ENCODE results near the gene ADAMTSL3. TPM values are rescaled to one million over a fixed set of nuclear protein-coding genes. Genes with fewer than 3 reads are reported as not detected.

The ADAMTSL3 gene
- total RNA-seq, 1 experiment from 2014 or later, result 0.48 TPM

DNA sequence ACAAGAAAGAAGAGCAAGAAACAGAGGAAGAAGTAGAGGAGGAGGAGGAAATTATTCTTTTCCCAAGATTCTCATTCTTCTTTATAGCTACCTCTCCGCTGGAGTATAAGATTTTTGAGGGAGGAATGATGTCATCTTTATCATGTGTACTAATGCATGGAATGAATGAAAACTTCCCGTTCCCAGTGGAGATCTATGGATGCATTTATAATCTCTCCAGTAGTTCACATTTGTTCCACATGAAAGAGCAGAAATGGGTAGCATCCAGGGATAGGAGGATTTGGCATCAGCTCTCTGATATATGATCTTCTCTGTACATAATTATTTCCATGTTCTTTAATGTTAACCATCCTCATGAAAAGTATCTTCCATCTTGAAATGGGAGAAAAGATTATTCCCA, 244.4 kb downstream of the ADAMTSL3 start:
- no peaks in the 10 kb centered on the region for H3K36me3 ChIP-seq (replicated peaks; ENCODE audit: control insufficient read depth, insufficient read depth, low read length)
- DNase-seq, result no peak

GRCh38 chr15:83899670-83900069, 245.7 kb downstream of the ADAMTSL3 start:
- H3K27me3 ChIP-seq (ENCODE audit: control insufficient read depth, insufficient read depth, low read length), result no peaks in the 10 kb centered on the region
- H3K4me3 ChIP-seq (ENCODE audit: insufficient read depth, low read depth, low read length), result no peak overlapping the region
- no peaks in the 10 kb centered on the region for H3K36me3 ChIP-seq (replicated peaks; ENCODE audit: control insufficient read depth, insufficient read depth, low read length)
- DNase-seq, result no peak

More for the DNA sequence above, 244.4 kb downstream of the ADAMTSL3 start:
- no peaks in the 10 kb centered on the region for H3K27me3 ChIP-seq (ENCODE audit: control insufficient read depth, insufficient read depth, low read length)
- H3K4me3 ChIP-seq (ENCODE audit: insufficient read depth, low read depth, low read length), result no peak overlapping the region

DNA sequence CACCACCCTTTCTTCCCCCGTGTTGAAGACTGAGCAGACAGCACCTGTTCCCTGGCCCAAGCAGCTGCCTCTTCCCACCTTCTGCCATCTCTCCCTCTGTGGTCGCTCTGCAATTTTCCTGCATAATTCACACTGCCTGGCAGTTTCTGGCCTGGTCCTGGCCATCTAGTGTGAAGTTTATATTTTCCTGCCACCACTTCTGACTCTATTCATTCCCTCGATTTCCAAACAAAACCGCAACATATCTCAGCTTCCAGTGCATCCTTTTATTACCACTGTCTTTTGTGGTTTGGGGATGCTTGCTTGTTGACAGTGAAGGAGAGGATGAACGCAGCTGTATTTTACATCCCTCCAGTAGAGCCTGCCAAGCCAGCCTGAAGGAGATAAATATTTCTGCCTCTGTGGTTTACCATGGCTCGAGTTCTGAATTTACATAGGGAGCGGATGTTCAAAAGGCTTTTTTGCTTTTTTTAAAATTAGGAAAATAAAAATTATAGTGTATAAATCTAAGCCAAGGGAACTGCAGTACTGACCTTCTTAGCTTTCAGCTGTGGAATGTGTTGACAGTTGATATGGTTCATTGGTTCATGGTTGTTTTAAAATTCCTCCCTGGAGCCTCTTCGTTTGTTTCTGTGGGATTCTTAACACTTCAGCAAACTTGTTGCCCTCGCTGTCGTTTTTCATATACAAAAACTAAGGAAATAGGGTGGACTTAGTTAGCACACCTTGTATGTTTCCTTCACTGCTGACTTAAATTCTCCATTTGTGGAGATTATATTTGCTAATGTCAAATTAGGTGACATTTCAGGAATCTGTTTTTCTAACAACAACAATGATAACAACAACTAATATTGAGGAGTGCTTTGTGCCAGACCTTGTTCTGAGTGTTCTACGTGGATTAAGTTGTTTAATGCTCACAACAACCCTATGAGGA, 250.5 kb downstream of the ADAMTSL3 start:
- no peak for DNase-seq
- no peaks in the 10 kb centered on the region for H3K27me3 ChIP-seq (ENCODE audit: control insufficient read depth, insufficient read depth, low read length)
- H3K4me3 ChIP-seq (ENCODE audit: insufficient read depth, low read depth, low read length), result no peak overlapping the region
- H3K36me3 ChIP-seq (replicated peaks; ENCODE audit: control insufficient read depth, insufficient read depth, low read length), result no peaks in the 10 kb centered on the region

DNA sequence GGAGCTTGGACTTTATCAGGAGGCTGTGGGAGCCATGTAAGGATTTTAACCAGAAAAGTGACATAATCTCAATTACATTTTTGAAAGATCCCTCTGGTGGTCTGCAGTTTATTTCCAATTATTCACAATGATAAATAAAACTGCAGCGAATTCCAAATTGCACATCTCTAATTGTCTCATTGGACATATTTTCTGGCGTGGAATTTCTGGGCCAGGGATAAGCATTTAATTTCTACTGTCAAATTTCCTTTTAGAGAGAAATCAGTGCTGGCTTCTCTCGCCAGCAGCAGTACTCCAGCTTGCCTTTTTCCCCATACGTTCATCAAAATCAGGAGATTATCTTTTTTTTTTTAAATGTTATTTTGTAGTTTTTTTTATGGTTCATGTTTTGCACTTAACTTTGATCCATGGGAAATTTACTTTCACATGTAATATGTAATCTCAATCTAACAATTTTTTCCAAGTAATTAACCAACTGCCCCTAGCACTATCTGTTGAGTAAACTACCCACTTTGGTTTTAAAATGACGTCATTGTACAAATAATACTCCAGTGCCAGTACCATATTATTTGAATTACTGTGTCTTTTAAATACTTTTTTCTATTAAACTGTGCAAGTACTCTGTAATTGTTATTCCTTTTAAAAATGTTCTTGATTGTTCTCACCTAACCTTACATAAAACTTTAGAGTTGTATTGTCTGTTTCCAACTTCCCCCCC, 251.8 kb downstream of the ADAMTSL3 start:
- DNase-seq, result no peak
- Histone ChIP-seq H3K36me3 (replicated peaks; ENCODE audit: control insufficient read depth, insufficient read depth, low read length) (no peaks in the 10 kb centered on the region), H3K4me3 (ENCODE audit: insufficient read depth, low read depth, low read length) (no peak overlapping the region), H3K27me3 (ENCODE audit: control insufficient read depth, insufficient read depth, low read length) (no peaks in the 10 kb centered on the region)

DNA sequence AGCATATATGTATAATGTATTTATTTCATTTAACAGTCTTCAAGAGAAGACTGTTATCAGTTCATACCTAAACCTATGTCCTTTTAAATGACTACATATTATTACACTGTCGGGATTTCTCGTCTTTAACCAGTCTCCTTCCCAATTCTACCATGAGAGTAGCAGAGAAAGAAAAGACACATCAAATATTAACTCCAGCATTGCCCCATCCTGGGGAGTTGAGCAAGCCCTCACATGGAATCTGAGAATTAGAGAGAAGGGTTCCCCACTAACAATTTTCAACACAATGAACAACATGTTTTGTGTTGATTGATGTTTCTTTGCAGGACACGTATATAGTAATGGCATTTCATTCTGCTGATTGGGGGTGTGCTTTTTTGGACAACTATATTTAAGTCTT, 257.4 kb downstream of the ADAMTSL3 start:
- Histone ChIP-seq H3K4me3 (ENCODE audit: insufficient read depth, low read depth, low read length) (no peak overlapping the region), H3K36me3 (replicated peaks; ENCODE audit: control insufficient read depth, insufficient read depth, low read length) (no peaks in the 10 kb centered on the region), H3K27me3 (ENCODE audit: control insufficient read depth, insufficient read depth, low read length) (no peaks in the 10 kb centered on the region)
- DNase-seq, result no peak

GRCh38 chr15:83912343-83912742, 258.4 kb downstream of the ADAMTSL3 start:
- H3K4me3 ChIP-seq (ENCODE audit: insufficient read depth, low read depth, low read length), result no peak overlapping the region
- no peaks in the 10 kb centered on the region for H3K27me3 ChIP-seq (ENCODE audit: control insufficient read depth, insufficient read depth, low read length)
- DNase-seq, result no peak

GRCh38 chr15:83913034-83913632, 259.2 kb downstream of the ADAMTSL3 start:
- no peak for DNase-seq
- H3K4me3 ChIP-seq (ENCODE audit: insufficient read depth, low read depth, low read length), result no peak overlapping the region
- H3K36me3 ChIP-seq (replicated peaks; ENCODE audit: control insufficient read depth, insufficient read depth, low read length), result no peaks in the 10 kb centered on the region
- no peaks in the 10 kb centered on the region for H3K27me3 ChIP-seq (ENCODE audit: control insufficient read depth, insufficient read depth, low read length)

More at GRCh38 chr15:83912343-83912742, 258.4 kb downstream of the ADAMTSL3 start:
- H3K36me3 ChIP-seq (replicated peaks; ENCODE audit: control insufficient read depth, insufficient read depth, low read length), result no peaks in the 10 kb centered on the region

- no peaks in the 10 kb centered on the region for H3K27me3 ChIP-seq (ENCODE audit: control insufficient read depth, insufficient read depth, low read length)
- no peak for DNase-seq
- H3K4me3 ChIP-seq (ENCODE audit: insufficient read depth, low read depth, low read length), result no peak overlapping the region
- no peaks in the 10 kb centered on the region for H3K36me3 ChIP-seq (replicated peaks; ENCODE audit: control insufficient read depth, insufficient read depth, low read length)
Measured at GRCh38 chr15:83914906-83915305, 261.0 kb downstream of the ADAMTSL3 start.

DNA sequence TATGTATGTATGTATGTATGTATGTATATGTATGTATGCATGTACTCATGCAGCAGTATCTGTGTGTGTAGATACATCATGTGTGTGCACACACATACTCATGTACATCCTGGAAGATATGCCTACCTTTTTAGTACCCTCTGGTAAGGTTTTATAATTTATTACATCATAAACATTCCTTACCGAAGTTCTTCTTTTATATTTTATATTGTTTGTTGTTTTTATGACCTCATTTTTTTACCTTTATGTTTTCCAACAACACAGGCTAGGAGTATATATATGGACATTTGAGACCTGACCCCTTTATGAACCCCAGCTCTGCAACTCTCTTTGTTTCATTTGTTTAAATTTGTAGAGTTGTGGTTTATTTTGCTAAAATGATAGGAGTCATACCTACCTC, 263.5 kb downstream of the ADAMTSL3 start:
- no peak for DNase-seq
- H3K27me3 ChIP-seq (ENCODE audit: control insufficient read depth, insufficient read depth, low read length), result no peaks in the 10 kb centered on the region
- no peaks in the 10 kb centered on the region for H3K36me3 ChIP-seq (replicated peaks; ENCODE audit: control insufficient read depth, insufficient read depth, low read length)

GRCh38 chr15:83918011-83918410, 264.1 kb downstream of the ADAMTSL3 start:
- Histone ChIP-seq H3K4me3 (ENCODE audit: insufficient read depth, low read depth, low read length) (no peak overlapping the region), H3K36me3 (replicated peaks; ENCODE audit: control insufficient read depth, insufficient read depth, low read length) (no peaks in the 10 kb centered on the region), H3K27me3 (ENCODE audit: control insufficient read depth, insufficient read depth, low read length) (no peaks in the 10 kb centered on the region)
- no peak for DNase-seq

More for the DNA sequence above, 263.5 kb downstream of the ADAMTSL3 start:
- H3K4me3 ChIP-seq (ENCODE audit: insufficient read depth, low read depth, low read length), result no peak overlapping the region

DNA sequence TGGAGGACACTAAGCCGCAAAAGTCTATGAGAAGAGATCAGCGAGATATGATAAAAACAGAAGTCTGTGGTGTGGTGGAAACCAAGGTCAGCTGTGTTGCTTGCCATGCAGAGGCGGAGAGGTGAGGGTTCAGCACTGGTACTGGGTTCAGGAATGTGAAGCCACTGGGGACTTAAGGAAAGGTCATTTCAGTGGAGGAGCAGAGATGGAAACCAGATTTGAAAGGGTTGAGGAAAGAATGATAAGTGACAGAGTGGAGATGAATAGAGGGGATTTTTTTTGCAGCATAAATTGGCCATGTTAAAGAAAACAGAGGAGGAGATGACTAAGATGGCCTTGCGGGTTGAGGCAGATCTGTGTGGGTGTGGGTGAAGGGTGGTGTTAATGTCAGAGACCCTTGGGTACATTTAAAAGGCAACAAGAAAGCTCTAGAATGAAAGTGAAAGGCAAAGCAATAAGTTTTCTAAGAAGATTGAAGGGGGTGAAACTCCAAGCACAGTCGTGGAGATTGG, 265.5 kb downstream of the ADAMTSL3 start:
- H3K36me3 ChIP-seq (replicated peaks; ENCODE audit: control insufficient read depth, insufficient read depth, low read length), result no peaks in the 10 kb centered on the region
- H3K27me3 ChIP-seq (ENCODE audit: control insufficient read depth, insufficient read depth, low read length), result no peaks in the 10 kb centered on the region
- no peak for DNase-seq
- no peak overlapping the region for H3K4me3 ChIP-seq (ENCODE audit: insufficient read depth, low read depth, low read length)

GRCh38 chr15:83919978-83920510, 266.1 kb downstream of the ADAMTSL3 start:
- no peaks in the 10 kb centered on the region for H3K36me3 ChIP-seq (replicated peaks; ENCODE audit: control insufficient read depth, insufficient read depth, low read length)
- no peaks in the 10 kb centered on the region for H3K27me3 ChIP-seq (ENCODE audit: control insufficient read depth, insufficient read depth, low read length)
- DNase-seq, result no peak
- H3K4me3 ChIP-seq (ENCODE audit: insufficient read depth, low read depth, low read length), result no peak overlapping the region

GRCh38 chr15:83922649-83923294, 268.8 kb downstream of the ADAMTSL3 start:
- Histone ChIP-seq H3K36me3 (replicated peaks; ENCODE audit: control insufficient read depth, insufficient read depth, low read length) (no peaks in the 10 kb centered on the region), H3K4me3 (ENCODE audit: insufficient read depth, low read depth, low read length) (no peak overlapping the region), H3K27me3 (ENCODE audit: control insufficient read depth, insufficient read depth, low read length) (no peaks in the 10 kb centered on the region)
- no peak for DNase-seq

GRCh38 chr15:83926116-83926515, 272.2 kb downstream of the ADAMTSL3 start:
- no peaks in the 10 kb centered on the region for H3K27me3 ChIP-seq (ENCODE audit: control insufficient read depth, insufficient read depth, low read length)
- no peak for DNase-seq
- H3K4me3 ChIP-seq (ENCODE audit: insufficient read depth, low read depth, low read length), result no peak overlapping the region
- H3K36me3 ChIP-seq (replicated peaks; ENCODE audit: control insufficient read depth, insufficient read depth, low read length), result no peaks in the 10 kb centered on the region

Data from H7 (cell line).